GM19455 (cell line): ENCODE results near the gene SPSB1.

ENCODE experiments used
- ATAC-seq: cut with Tn5 transposase; IDR thresholded peaks from one replicate; pipeline ENCODE4 v1.9.1; 2021; ENCODE audit not compliant: unreplicated experiment

The SPSB1 gene

GRCh38 chr1:9317591-9318417 is 25.1 kb downstream of the SPSB1 start:
- ATAC-seq: no peak

DNA sequence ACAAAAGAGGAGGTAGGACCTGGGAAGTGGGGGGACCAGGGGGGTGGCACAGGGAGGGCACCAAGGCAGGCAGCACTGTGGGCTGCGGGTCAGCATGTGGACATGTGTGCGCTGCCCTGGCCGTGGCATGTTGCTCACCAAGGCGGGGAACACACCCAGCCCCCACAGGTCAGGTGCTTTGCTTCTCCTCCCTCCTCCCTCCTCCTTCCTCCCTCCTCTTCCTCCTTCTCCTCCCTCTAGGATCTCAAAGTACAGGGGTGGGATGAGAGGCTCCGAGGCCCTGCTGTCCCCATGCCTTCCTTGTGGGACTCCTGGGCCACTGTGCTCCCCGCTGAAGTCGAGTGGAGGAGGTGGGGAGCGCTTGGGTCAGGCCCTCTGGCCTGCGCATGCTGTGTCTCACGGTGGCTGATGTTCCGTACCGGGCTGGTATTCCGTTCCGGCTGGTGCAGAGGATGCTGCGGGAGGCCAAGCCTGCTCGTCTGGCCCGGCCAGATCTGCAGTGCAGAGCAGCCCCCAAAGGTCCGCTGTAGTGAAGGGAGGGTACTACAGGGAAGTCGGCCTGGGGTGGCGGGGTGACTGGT is 26.6 kb downstream of the SPSB1 start:
- ATAC-seq: no peak

- ATAC-seq: no peak
These were observed 27.3 kb downstream of the SPSB1 start for GRCh38 chr1:9319789-9320519.

GRCh38 chr1:9320520-9321479 is 28.1 kb downstream of the SPSB1 start:
- no peak for ATAC-seq

GRCh38 chr1:9321480-9321849 is 28.8 kb downstream of the SPSB1 start:
- no peak for ATAC-seq

GRCh38 chr1:9321986-9322660 is 29.4 kb downstream of the SPSB1 start:
- no peak for ATAC-seq

- ATAC-seq: no peak
These were observed 30.1 kb downstream of the SPSB1 start for GRCh38 chr1:9322661-9323244.

GRCh38 chr1:9324246-9325096 is 31.8 kb downstream of the SPSB1 start:
- no peak for ATAC-seq

DNA sequence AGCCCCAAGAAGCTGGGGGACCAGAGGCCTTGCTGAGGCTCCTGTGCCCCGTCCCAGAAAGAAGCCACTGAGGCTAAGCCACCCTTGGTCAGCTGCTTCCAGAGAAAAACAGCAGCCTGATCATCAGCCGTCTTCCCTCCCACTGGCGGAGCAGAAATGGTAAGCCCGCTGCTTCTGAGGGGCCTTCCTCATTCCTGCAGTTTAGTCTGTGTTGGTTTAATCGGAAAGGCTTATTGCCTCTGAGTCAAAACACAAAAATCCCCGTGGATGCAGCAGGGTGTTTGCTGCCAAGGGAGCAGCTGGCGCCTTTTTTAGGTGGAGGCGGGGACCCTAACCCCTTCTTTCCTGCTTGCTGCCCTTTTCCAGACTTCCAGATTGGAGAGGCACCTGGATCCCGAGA is 33.9 kb downstream of the SPSB1 start:
- ATAC-seq: no peak

DNA sequence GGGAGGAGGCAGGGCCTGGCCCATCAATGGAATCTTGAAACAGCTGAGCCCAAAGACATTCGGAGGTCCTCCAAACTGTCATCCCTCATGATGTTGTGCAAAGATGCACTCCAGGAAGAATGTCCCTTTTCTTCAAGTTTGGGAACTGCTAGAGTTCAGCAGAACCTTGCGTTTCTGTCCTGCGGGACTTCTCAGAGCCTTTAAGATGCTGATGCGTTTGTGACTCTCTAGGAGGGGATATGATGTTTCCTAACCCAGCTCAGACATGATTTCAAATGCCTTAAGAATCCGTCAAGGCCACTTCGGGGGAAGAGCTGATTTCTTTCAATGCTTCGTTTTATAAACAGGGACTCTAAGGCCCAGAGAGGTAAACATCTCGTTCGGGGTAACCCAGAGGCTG is 35.5 kb downstream of the SPSB1 start:
- no peak for ATAC-seq

DNA sequence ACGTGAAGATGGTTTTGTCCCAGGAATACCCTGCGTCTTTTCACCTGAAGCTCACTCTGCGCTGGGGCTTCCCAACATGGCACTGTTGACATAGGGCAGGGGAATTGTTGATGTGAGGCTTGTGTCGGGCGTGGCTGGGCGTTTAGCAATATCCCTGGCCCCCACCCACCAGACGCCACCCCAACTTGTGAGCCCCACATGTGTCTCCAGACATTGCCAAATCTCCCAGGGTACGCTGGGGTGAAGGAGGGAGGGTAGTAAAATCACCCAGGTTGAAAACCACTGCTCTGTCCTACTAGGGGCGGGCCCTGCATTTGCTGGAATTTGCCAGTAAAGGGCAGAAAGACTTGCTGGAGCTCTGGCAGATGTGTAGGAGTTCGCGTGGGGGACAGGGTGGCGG is 36.0 kb downstream of the SPSB1 start:
- ATAC-seq: no peak

DNA sequence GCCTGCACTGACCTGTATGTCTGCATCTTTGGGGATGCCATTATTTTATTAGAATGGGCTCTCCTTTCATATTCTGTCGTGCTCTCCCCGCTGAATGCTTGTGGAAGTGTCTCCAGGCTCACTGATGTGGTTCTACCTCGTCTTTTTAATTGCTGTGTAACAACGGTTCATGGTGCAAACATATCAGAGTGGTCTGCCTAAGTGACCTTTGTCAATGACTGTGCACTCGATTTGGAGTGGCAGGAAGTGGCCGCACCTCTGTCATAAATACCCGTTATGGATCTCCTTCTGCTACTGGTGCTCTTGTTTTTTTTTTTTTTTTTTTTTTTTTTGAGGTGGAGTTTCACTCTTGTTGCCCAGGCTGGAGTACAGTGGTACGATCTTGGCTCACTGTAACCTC is 38.3 kb downstream of the SPSB1 start:
- ATAC-seq: no peak

- ATAC-seq: no peak
These were observed 39.1 kb downstream of the SPSB1 start for GRCh38 chr1:9331558-9332346.

- no peak for ATAC-seq
These were observed 39.9 kb downstream of the SPSB1 start for GRCh38 chr1:9332513-9333143.

- no peak for ATAC-seq
These were observed 45.9 kb downstream of the SPSB1 start for GRCh38 chr1:9338397-9339246.

DNA sequence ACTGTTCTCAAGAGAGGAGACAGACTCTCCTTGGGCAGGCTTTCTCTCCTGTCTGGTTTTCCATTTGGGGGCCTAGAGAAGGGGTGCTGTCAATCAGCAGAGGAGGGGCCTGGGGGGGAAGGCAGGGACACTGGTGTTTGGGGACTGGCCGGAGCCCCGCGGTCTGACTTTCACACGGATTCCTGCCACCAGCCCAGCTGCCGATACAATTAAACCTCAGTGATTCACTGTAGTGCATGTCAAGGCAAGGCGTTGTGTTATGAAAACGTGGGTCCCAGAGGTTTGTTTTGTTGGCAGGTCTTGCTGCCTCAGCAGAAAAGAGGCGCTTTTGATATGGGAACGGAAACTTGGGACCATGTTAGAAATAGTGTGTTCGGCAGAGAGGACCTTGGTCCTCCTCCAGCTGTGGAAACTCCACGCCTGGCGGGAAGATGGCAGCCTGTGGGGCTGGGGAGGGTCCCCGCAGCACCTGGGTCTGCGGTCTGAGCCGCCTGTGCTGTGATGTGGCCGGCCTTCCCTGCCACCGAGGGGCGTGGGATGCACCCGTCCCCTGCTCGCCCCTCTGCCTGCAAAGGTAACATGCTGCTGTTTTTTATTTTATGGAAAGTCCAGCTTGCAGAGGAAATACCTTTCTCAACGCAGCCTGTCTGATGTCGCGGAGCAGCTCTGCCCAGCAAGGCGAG is 47.6 kb downstream of the SPSB1 start:
- no peak for ATAC-seq
